Measurements from ENCODE around the gene ALAS1. TPM values are rescaled to one million over a fixed set of nuclear protein-coding genes. Genes with fewer than 3 reads are reported as not detected.

ALAS1 gene
- total and polyA plus RNA-seq, 10 donors, result 13.0 to 40.8 (median 32.8) TPM

DNA sequence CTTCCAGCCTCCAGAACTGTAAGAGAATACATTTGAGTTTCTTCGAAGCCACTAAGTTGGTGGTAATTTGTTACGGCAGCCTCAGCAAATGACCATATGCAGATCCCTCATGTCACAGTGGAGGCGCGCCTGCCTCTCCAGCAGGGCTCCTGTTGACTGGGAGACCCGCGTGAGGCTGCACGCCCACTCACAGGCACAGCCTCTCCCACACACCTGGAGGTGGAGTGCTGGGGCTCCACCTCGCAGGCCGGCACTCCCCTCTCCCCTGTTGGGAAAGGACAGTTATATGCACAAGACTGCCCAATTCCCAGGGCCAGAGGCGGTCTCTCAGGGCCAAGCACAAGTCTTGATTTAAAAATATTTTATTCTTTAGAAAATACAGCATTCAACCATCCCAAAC, 30.3 kb downstream of the ALAS1 start:
- intact Hi-C loops (cut with DNase I; ENCODE audit: low total_unique reads), result no loop called here
- Histone ChIP-seq H3K27ac (peak overlapping the region in 1 of 8 donors; percentile 90), H3K4me3 (no peak overlapping the region), H3K27me3 (replicated peaks in 1 of 7) (no peaks in the 10 kb centered on the region), H3K36me3 (peaks cover 6 to 72% (median 48%) of the 10 kb centered on the region in 6 donors), H3K9me3 (no peaks in the 10 kb centered on the region), H3K4me1 (peaks cover 3 to 75% (median 57%) of the 10 kb centered on the region in 6 donors)
- 84 to 95% (median 91%) methylated on average over 6 to 10 of the region's 10 CpGs for WGBS, 5 donors
- TF ChIP-seq POLR2AphosphoS5 (IDR thresholded peaks at IDR 0.05) (no peak), POLR2A (IDR thresholded peaks at IDR 0.05) (no peak)
- TF ChIP-seq, protein P1, sequence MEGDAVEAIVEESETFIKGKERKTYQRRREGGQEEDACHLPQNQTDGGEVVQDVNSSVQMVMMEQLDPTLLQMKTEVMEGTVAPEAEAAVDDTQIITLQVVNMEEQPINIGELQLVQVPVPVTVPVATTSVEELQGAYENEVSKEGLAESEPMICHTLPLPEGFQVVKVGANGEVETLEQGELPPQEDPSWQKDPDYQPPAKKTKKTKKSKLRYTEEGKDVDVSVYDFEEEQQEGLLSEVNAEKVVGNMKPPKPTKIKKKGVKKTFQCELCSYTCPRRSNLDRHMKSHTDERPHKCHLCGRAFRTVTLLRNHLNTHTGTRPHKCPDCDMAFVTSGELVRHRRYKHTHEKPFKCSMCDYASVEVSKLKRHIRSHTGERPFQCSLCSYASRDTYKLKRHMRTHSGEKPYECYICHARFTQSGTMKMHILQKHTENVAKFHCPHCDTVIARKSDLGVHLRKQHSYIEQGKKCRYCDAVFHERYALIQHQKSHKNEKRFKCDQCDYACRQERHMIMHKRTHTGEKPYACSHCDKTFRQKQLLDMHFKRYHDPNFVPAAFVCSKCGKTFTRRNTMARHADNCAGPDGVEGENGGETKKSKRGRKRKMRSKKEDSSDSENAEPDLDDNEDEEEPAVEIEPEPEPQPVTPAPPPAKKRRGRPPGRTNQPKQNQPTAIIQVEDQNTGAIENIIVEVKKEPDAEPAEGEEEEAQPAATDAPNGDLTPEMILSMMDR (IDR thresholded peaks at IDR 0.05 in 8 of 11, conservative IDR thresholded peaks at IDR 0.05 in 3 of 11), result no peak
- DNase-seq, result no peak

DNA sequence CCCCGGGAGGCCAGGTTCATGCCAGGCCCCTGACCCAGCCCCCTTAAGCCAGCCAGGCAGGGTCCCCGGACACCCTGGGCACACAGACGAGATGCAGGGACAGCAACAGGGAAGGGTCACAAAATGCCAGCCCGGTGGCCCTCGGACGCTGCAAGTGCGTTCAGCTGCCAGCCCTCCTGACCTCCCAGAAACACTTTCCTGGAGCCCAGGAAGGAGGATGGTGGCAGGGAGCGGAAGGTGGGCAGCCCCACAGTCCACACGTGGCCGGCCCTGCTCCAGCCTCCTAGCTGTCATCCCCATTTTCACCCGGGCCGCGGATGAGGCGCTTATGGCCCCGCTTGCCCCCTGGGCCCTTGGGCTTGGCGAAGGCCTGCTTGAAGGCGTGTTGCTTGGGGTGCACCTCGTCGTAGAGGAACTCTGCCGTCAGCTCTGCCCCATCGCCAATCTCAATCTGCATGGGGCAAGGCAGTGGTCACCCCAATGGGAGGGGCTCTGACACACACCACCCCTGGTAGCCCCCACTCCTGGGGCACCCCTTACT, 30.9 kb downstream of the ALAS1 start:
- no peak overlapping the region for H3K4me3 ChIP-seq
- H3K27me3 ChIP-seq (replicated peaks in 1 of 7), result no peaks in the 10 kb centered on the region
- 92 to 98% (median 96%) methylated on average over 7 to 21 of the region's 21 CpGs for WGBS, 5 donors
- peaks cover 3 to 75% (median 53%) of the 10 kb centered on the region in 6 donors for H3K4me1 ChIP-seq
- H3K9me3 ChIP-seq, result no peaks in the 10 kb centered on the region
- TF ChIP-seq POLR2AphosphoS5 (IDR thresholded peaks at IDR 0.05) (peak in 1 of 3 donors; percentile 32), POLR2A (IDR thresholded peaks at IDR 0.05) (no peak)
- TF ChIP-seq, protein P1 (IDR thresholded peaks at IDR 0.05 in 8 of 11, conservative IDR thresholded peaks at IDR 0.05 in 3 of 11), result no peak
- peaks cover 6 to 72% (median 49%) of the 10 kb centered on the region in 6 donors for H3K36me3 ChIP-seq
- DNase-seq, result no peak
- H3K27ac ChIP-seq, result no peak overlapping the region
- intact Hi-C loops (cut with DNase I; ENCODE audit: low total_unique reads), result no loop called here

DNA sequence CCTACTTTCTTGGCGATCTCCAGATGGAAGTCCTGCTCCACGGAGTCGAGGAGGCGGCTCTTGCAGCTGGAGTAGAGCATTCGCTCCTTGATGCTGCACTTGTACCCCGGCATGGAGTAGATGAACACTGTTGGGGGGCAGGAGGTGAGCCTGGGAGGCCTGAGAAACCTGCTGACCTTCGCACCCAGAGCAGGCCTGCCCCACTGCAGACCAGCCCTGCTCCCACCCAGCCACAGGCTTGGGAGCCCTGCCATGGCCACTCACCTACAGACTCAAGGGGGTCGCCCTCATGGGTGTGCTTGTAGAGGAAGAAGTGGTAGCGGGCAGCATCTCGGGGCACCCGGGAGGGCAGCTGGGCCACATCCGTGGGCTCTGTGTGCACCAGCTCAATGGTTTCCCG, 31.7 kb downstream of the ALAS1 start:
- Histone ChIP-seq H3K27me3 (replicated peaks in 1 of 7) (no peaks in the 10 kb centered on the region), H3K4me1 (peaks cover 3 to 75% (median 51%) of the 10 kb centered on the region in 6 donors), H3K27ac (no peak overlapping the region), H3K4me3 (no peak overlapping the region), H3K9me3 (no peaks in the 10 kb centered on the region), H3K36me3 (peaks cover 6 to 79% (median 53%) of the 10 kb centered on the region in 6 donors)
- no peak for TF ChIP-seq POLR2A (IDR thresholded peaks at IDR 0.05)
- no peak for DNase-seq
- 95 to 99% (median 97%) methylated on average over 10 to 13 of the region's 13 CpGs; no CpG with 5 or more reads in 1 of the 5 donors for WGBS, 5 donors
- intact Hi-C loops (cut with DNase I; ENCODE audit: low total_unique reads), result loop anchor here (5.0 kb wide), 1 partner anchor 108 kb away; no protein-coding TSS in a partner anchor

DNA sequence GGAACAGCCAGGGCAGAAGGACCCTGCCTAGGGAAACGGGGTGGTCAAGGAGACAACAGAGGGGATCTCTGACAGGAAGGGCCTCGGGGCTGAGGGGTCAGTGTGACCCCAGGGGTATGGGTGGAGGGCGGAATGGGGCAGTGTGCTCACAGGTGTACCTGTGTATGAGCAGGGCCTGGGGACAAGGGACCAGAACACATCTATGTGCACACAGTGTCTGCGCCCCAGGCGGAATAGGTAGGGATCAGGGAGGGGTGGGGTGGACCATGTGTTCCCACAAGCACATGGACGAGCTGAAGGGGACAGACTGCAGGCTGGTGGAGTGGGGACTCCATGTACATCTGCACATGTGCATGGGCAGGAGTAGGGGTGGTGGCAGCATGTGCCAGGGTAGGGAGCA, 32.5 kb downstream of the ALAS1 start:
- Histone ChIP-seq H3K27ac (no peak overlapping the region), H3K27me3 (replicated peaks in 1 of 7) (no peaks in the 10 kb centered on the region), H3K36me3 (peaks cover 6 to 87% (median 54%) of the 10 kb centered on the region in 6 donors), H3K9me3 (no peaks in the 10 kb centered on the region), H3K4me1 (peaks cover 3 to 75% (median 55%) of the 10 kb centered on the region in 6 donors), H3K4me3 (no peak overlapping the region)
- no peak for DNase-seq
- 92 to 98% (median 94%) methylated on average over 6 of the region's 6 CpGs for WGBS, 5 donors
- TF ChIP-seq, protein P1 (IDR thresholded peaks at IDR 0.05 in 8 of 11, conservative IDR thresholded peaks at IDR 0.05 in 3 of 11), result no peak
- TF ChIP-seq POLR2AphosphoS5 (IDR thresholded peaks at IDR 0.05) (no peak), POLR2A (IDR thresholded peaks at IDR 0.05) (no peak)
- intact Hi-C loops (cut with DNase I; ENCODE audit: low total_unique reads), result loop anchor here (5.0 kb wide), 1 partner anchor 107 kb away; no protein-coding TSS in a partner anchor

Data from spleen (tissue), 11 donors.